Astrocyte of the cerebellum (primary cell): ENCODE data around the gene C5orf24.
A peak's percentile ranks its signal among the peaks of the same experiment; 100 is the strongest.

Source experiments
- DNase-seq: peaks from one replicate; pipeline ENCODE4 v3.0.0-alpha.2; 2011; ENCODE audit warnings: low read depth
- H3K4me3 ChIP-seq: 2 replicates; pipeline ENCODE4 v1.5.1; 2011; ENCODE audit warnings: mild to moderate bottlenecking, low read depth, low read length, moderate library complexity
- in situ Hi-C: cut with HindIII; loops from 2 replicates; pipeline ENCODE4 v1.10.0; 2017; ENCODE audit warnings: low sequenced_read_pairs
- TF ChIP-seq, protein P1 (sequence below): IDR thresholded peaks from 2 replicates; pipeline ENCODE4 v1.5.1; 2012; ENCODE audit warnings: low read length, low read depth, moderate library complexity, mild to moderate bottlenecking; ENCODE audit errors: missing control alignments

Gene C5orf24

DNA sequence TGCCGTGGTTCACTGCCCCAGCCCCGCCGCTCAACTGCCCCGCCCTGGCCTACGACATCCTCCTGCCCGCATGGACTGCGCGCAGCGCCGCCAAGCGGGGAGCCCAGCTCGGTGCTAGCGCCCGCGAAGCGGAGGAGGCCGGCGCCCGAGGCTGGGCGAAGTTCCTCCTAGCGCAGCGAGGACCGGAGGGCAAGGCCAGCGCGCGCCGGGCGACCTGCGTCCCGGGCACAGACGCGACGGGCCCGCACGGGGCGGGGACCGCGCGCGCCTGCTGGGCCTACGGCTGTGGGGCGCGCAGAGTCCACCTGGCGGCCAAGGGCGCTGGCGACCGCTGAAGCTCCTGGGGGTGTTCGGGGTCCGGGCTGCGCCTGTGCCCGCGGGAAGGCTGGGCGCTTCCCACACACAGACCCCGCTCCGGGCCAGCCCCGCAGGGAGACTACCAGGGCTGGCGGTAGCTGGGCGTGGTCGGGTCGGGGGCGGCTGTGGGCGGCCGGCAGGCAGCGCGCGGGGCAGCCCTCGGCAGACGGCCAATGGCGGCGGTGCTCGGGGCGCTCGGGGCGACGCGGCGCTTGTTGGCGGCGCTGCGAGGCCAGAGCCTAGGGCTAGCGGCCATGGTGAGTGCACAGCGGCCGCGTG, 59.0 kb downstream of the C5orf24 start, which contains the start of gene PCBD2:
TSS of gene PCBD2 (plus strand) at position 522 of the 636 bp plus-strand sequence. CDS start at position 531, 9 bp downstream.
- in situ Hi-C loops = no loop called here
- H3K4me3 ChIP-seq = peak within 1 kb of the TSS; percentile 61
- TF ChIP-seq, protein P1, sequence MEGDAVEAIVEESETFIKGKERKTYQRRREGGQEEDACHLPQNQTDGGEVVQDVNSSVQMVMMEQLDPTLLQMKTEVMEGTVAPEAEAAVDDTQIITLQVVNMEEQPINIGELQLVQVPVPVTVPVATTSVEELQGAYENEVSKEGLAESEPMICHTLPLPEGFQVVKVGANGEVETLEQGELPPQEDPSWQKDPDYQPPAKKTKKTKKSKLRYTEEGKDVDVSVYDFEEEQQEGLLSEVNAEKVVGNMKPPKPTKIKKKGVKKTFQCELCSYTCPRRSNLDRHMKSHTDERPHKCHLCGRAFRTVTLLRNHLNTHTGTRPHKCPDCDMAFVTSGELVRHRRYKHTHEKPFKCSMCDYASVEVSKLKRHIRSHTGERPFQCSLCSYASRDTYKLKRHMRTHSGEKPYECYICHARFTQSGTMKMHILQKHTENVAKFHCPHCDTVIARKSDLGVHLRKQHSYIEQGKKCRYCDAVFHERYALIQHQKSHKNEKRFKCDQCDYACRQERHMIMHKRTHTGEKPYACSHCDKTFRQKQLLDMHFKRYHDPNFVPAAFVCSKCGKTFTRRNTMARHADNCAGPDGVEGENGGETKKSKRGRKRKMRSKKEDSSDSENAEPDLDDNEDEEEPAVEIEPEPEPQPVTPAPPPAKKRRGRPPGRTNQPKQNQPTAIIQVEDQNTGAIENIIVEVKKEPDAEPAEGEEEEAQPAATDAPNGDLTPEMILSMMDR = peak; percentile 81
- DNase-seq = peak; percentile 57

GRCh38 chr5:134905246-134905996, 59.7 kb downstream of the C5orf24 start:
- in situ Hi-C loops = no loop called here
- DNase-seq = peak; percentile 45
- TF ChIP-seq, protein P1 = peak; percentile 56
- peak overlapping the region; percentile 61 for H3K4me3 ChIP-seq

DNA sequence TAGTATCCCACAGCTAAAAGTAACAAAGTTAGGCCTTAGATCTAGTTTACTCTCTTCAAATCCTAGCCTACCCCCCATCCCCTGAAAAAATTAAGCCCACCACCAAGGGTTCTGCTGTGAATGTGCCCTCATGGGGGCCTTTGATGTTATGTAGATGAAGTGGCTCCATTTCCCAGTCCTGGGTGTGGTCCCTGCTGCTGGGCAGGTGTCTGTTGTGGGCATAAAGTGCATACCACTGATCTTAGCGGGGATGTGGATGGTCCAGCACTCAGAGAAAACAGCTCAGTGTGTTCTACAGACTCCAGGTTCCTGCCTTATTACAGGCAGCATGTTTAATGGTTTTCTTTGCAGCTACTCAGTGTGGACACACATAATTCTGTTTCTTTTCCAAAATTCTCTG, 61.0 kb downstream of the C5orf24 start:
- TF ChIP-seq, protein P1 = no peak
- in situ Hi-C loops = no loop called here
- no peak overlapping the region for H3K4me3 ChIP-seq
- DNase-seq = no peak
